HCT116 (cell line): ENCODE measurements around the gene GP2. TPM values are rescaled to one million over a fixed set of nuclear protein-coding genes. Genes with fewer than 3 reads are reported as not detected.

Experiments
- ATAC-seq: fragments of 200-7000 bp; cut with Tn5 transposase; 2 replicates; pipeline ENCODE4 v1.9.1; 2020; ENCODE audit warnings: mild to moderate bottlenecking, moderate library complexity
- BruUV-seq: library from RNA; stranded (reverse); fragments of 400-500 nt; replicated peaks from 2 replicates; lab custom pipeline; 2021; lab: Mats Ljungman, UMichigan
- CTCF ChIA-PET: fragments of 300-600 bp; sonication (Branson Sonifier 250); formaldehyde crosslinking; loops from one replicate; lab custom pipeline; 2021; ENCODE audit warnings: antibody characterized with exemption; lab: Charles Lee
- POLR2A ChIA-PET: fragments of 300-600, 350-600 bp; sonication (Branson Sonifier 250); formaldehyde crosslinking; loops from one replicate; lab custom pipeline; 2021; ENCODE audit warnings: antibody characterized with exemption; lab: Charles Lee
- RAD21 ChIA-PET, 2 experiments: fragments of 300-600 bp; sonication (Branson Sonifier 250); formaldehyde crosslinking; loops; one replicate each; lab custom pipeline; 2023; ENCODE audit warnings: low total read pairs in 2 of 2; ENCODE audit not compliant: uncharacterized antibody in 2 of 2, unreplicated experiment in 2 of 2, low non-redundant PET in 1 of 2; lab: Charles Lee
- DNase-seq: peaks from one replicate; pipeline ENCODE4 v3.0.0-alpha.2; 2010; ENCODE audit warnings: low read depth, low spot score
- H2AFZ ChIP-seq: fragments of 200-600 bp; shearing (Covaris generic), sonication (generic); 2 replicates; pipeline ENCODE4 v1.6.1; 2017; ENCODE audit warnings: low read depth, mixed run types, mixed read lengths, antibody characterized with exemption, low read length; ENCODE audit not compliant: poor library complexity, severe bottlenecking
- H3K27ac ChIP-seq: 2 replicates; pipeline ENCODE4 v1.5.1; 2012; ENCODE audit warnings: low read depth, low read length
- H3K27me3 ChIP-seq: fragments of 200-600 bp; sonication (generic); 2 replicates; pipeline ENCODE4 v1.6.1; 2016; ENCODE audit warnings: mixed run types, low read length, mixed read lengths; ENCODE audit not compliant: insufficient read depth
- H3K36me3 ChIP-seq, 2 experiments: fragments of 200-500 bp in 1 of 2; fragments of 200-600 bp in 1 of 2; sonication (Bioruptor generic) in 1 of 2; sonication (generic) in 1 of 2; 2 replicates each; pipeline versions ENCODE4 v1.5.1 to v1.6.1; 2014 to 2016; ENCODE audit warnings: low read length in 2 of 2, inconsistent platforms in 1 of 2, mixed read lengths in 1 of 2, mixed run types in 1 of 2; ENCODE audit not compliant: insufficient read depth in 2 of 2, control insufficient read depth in 1 of 2
- H3K4me1 ChIP-seq, 2 experiments: fragments of 200-600 bp in 1 of 2; sonication (generic) in 1 of 2; 2 replicates each; pipeline versions ENCODE4 v1.5.1 to v1.6.1; 2012 to 2017; ENCODE audit warnings: low read length in 2 of 2, inconsistent platforms in 1 of 2, mild to moderate bottlenecking in 1 of 2, mixed read lengths in 1 of 2, mixed run types in 1 of 2, moderate library complexity in 1 of 2; ENCODE audit not compliant: insufficient read depth in 2 of 2, control insufficient read depth in 1 of 2
- H3K4me2 ChIP-seq: fragments of 200-600 bp; sonication (generic); 2 replicates; pipeline ENCODE4 v1.6.1; 2017; ENCODE audit warnings: mixed run types, low read length, mixed read lengths
- H3K4me3 ChIP-seq, 2 experiments: fragments of 200-600 bp in 1 of 2; sonication (generic) in 1 of 2; replicated peaks in 1 of 2; 2 replicates each; pipeline ENCODE4 v1.5.1; 2011 to 2016; ENCODE audit warnings: low read length in 2 of 2, control low read depth in 1 of 2, low read depth in 1 of 2, mild to moderate bottlenecking in 1 of 2, mixed read lengths in 1 of 2, mixed run types in 1 of 2
- H3K79me2 ChIP-seq: fragments of 200-600 bp; sonication (generic); 2 replicates; pipeline ENCODE4 v1.6.1; 2017; ENCODE audit warnings: mild to moderate bottlenecking, mixed run types, low read length, moderate library complexity, mixed read lengths; ENCODE audit not compliant: insufficient read depth
- H3K9ac ChIP-seq: fragments of 200-600 bp; sonication (generic); 2 replicates; pipeline ENCODE4 v1.6.1; 2016; ENCODE audit warnings: low read length, mixed read lengths
- H3K9me2 ChIP-seq: fragments of 200-600 bp; sonication (generic), shearing (Covaris generic); 2 replicates; pipeline ENCODE4 v1.6.1; 2017; ENCODE audit warnings: mixed run types, mild to moderate bottlenecking, moderate library complexity; ENCODE audit not compliant: insufficient read depth
- H3K9me3 ChIP-seq, 2 experiments: fragments of 200-500 bp in 1 of 2; fragments of 200-600 bp in 1 of 2; sonication (Bioruptor generic) in 1 of 2; sonication (generic) in 1 of 2; 2 replicates each; pipeline ENCODE4 v1.6.1; 2014 to 2017; ENCODE audit warnings: low read length in 2 of 2, mixed read lengths in 2 of 2, inconsistent platforms in 1 of 2, low read depth in 1 of 2, mild to moderate bottlenecking in 1 of 2, mixed run types in 1 of 2, moderate library complexity in 1 of 2; ENCODE audit not compliant: control insufficient read depth in 1 of 2, insufficient read depth in 1 of 2
- H4K20me1 ChIP-seq: fragments of 200-600 bp; sonication (generic), shearing (Covaris generic); 2 replicates; pipeline ENCODE4 v1.6.1; 2017; ENCODE audit warnings: mixed run types, mild to moderate bottlenecking, moderate library complexity; ENCODE audit not compliant: insufficient read depth
- ATF3 ChIP-seq: IDR thresholded peaks from 2 replicates; pipeline ENCODE4 v1.6.1; 2012
- CBX3 ChIP-seq: IDR thresholded peaks from 2 replicates; pipeline ENCODE4 v1.6.1; 2012; ENCODE audit warnings: low read depth
- CEBPB ChIP-seq: IDR thresholded peaks from 2 replicates; pipeline ENCODE4 v1.6.1; 2012; ENCODE audit warnings: low read depth
- CTCF ChIP-seq, 3 experiments: fragments of 200-600 bp in 1 of 3; sonication (generic) in 1 of 3; IDR thresholded peaks in 2 of 3; conservative IDR thresholded peaks in 1 of 3; 2 replicates each; pipeline ENCODE4 v1.5.1; 2012 to 2017; ENCODE audit warnings: low read depth in 2 of 3, low read length in 2 of 3, antibody characterized with exemption in 1 of 3, borderline replicate concordance in 1 of 3, control low read depth in 1 of 3, mild to moderate bottlenecking in 1 of 3, mixed read lengths in 1 of 3, mixed run types in 1 of 3, moderate library complexity in 1 of 3; ENCODE audit not compliant: insufficient read depth in 1 of 3
- EGR1 ChIP-seq: IDR thresholded peaks from 2 replicates; pipeline ENCODE4 v1.6.1; 2012; ENCODE audit warnings: low read depth
- ELF1 ChIP-seq: IDR thresholded peaks from 2 replicates; pipeline ENCODE4 v1.6.1; 2012; ENCODE audit warnings: low read depth, borderline replicate concordance
- EZH2 ChIP-seq: fragments of 200-600 bp; sonication (generic); IDR thresholded peaks from 2 replicates; pipeline ENCODE4 v1.6.1; 2017; ENCODE audit warnings: antibody characterized with exemption, mixed run types
- EZH2phosphoT487 ChIP-seq: fragments of 200-600 bp; IDR thresholded peaks from 2 replicates; pipeline ENCODE4 v1.6.1; 2018; ENCODE audit warnings: antibody characterized with exemption, borderline replicate concordance
- JUND ChIP-seq: IDR thresholded peaks from 2 replicates; pipeline ENCODE4 v1.6.1; 2012
- MAX ChIP-seq: IDR thresholded peaks from 2 replicates; pipeline ENCODE4 v1.6.1; 2012
- POLR2A ChIP-seq: IDR thresholded peaks from 2 replicates; pipeline ENCODE4 v1.7.0; 2011; ENCODE audit warnings: borderline replicate concordance; ENCODE audit not compliant: insufficient read depth, insufficient read length; ENCODE audit errors: extremely low read depth
- POLR2AphosphoS5 ChIP-seq: IDR thresholded peaks from 2 replicates; pipeline ENCODE4 v1.6.1; 2011; ENCODE audit warnings: mild to moderate bottlenecking, low read depth, low read length, moderate library complexity
- RAD21 ChIP-seq: IDR thresholded peaks from 2 replicates; pipeline ENCODE4 v1.6.1; 2012; ENCODE audit warnings: low read depth, mild to moderate bottlenecking
- REST ChIP-seq: IDR thresholded peaks from 2 replicates; pipeline ENCODE4 v1.6.1; 2012; ENCODE audit warnings: low read depth
- SIN3A ChIP-seq: IDR thresholded peaks from 2 replicates; pipeline ENCODE4 v1.6.1; 2012; ENCODE audit warnings: low read depth
- SP1 ChIP-seq: IDR thresholded peaks from 2 replicates; pipeline ENCODE4 v1.6.1; 2012; ENCODE audit warnings: low read depth
- SRF ChIP-seq: IDR thresholded peaks from 2 replicates; pipeline ENCODE4 v1.6.1; 2012; ENCODE audit warnings: low read depth
- TCF7L2 ChIP-seq: IDR thresholded peaks from 2 replicates; pipeline ENCODE4 v1.7.0; 2011; ENCODE audit warnings: borderline replicate concordance, inconsistent platforms; ENCODE audit not compliant: insufficient read depth, insufficient read length; ENCODE audit errors: extremely low read depth
- YY1 ChIP-seq: IDR thresholded peaks from 2 replicates; pipeline ENCODE4 v1.6.1; 2011; ENCODE audit warnings: low read length, low read depth, moderate library complexity, mild to moderate bottlenecking; ENCODE audit not compliant: insufficient replicate concordance; ENCODE audit errors: extremely low read depth
- ZNF274 ChIP-seq: fragments of 200-500 bp; sonication (Bioruptor generic); IDR thresholded peaks from 2 replicates; pipeline ENCODE4 v1.6.1; 2014; ENCODE audit warnings: mild to moderate bottlenecking, low read depth, low read length, inconsistent platforms
- intact Hi-C: fragments of 100-400 bp; cut with micrococcal nuclease; formaldehyde crosslinking; loops from 2 replicates; pipeline ENCODE4 v1.10.0; 2022
- total RNA-seq: library from RNA; stranded (reverse); gene quantifications from one replicate; pipeline ENCODE4 v1.2.1, GENCODE V29; 2021; ENCODE audit not compliant: unreplicated experiment

The GP2 gene
- total RNA-seq, 1 experiment from 2014 or later: 8.7 TPM

- H3K79me2 ChIP-seq: no peaks in the 10 kb centered on the region
- no peak overlapping the region for H3K27ac ChIP-seq
- H3K9ac ChIP-seq: no peak overlapping the region
- no peak overlapping the region for H3K4me3 ChIP-seq
- TF ChIP-seq CTCF (IDR thresholded peaks at IDR 0.05 in 2 of 3, conservative IDR thresholded peaks at IDR 0.05 in 1 of 3; ENCODE audit: borderline replicate concordance in 1 of 3, insufficient read depth in 1 of 3, low read depth in 2 of 3, low read length in 2 of 3) (no peak), SP1 (no peak), SIN3A (no peak), POLR2A (no peak), EZH2 (no peak), SRF (no peak), EZH2phosphoT487 (no peak), ELF1 (no peak), REST (no peak), ATF3 (no peak), TCF7L2 (no peak), MAX (no peak), JUND (no peak), ZNF274 (no peak), YY1 (no peak), RAD21 (no peak), CEBPB (no peak), POLR2AphosphoS5 (no peak), CBX3 (no peak), EGR1 (no peak)
- no peak overlapping the region for H2AFZ ChIP-seq
- no peaks in the 10 kb centered on the region for H4K20me1 ChIP-seq
- H3K4me2 ChIP-seq: no peak overlapping the region
- DNase-seq: no peak
- ChIA-PET RAD21 (interaction anchor here in 1 of 2 experiments (2.5 kb wide), 1 partner anchor 391 kb away, joined by 23 read pairs; no protein-coding TSS in a partner anchor), CTCF (interaction anchor here (6.6 kb wide), 1 partner anchor 391 kb away, joined by 232 read pairs; no protein-coding TSS in a partner anchor), POLR2A (no interaction called here)
- no TSS peak for BruUV-seq
- no peaks in the 10 kb centered on the region for H3K4me1 ChIP-seq
- intact Hi-C loops: no loop called here
- H3K27me3 ChIP-seq: peaks cover 39% of the 10 kb centered on the region
- ATAC-seq: no peak
- no peaks in the 10 kb centered on the region for H3K9me3 ChIP-seq
- H3K36me3 ChIP-seq: no peaks in the 10 kb centered on the region
- H3K9me2 ChIP-seq: no peaks in the 10 kb centered on the region
Observed at GRCh38 chr16:20298452-20298851, 28.9 kb downstream of the GP2 start.
